ENCODE measurements around the gene MRPL37.

Gene MRPL37

GRCh38 chr1:54256522-54257345, 56.8 kb downstream of the MRPL37 start:
- ATAC-seq: no peak
- H3K27ac Mint-ChIP-seq: no peak overlapping the region
- H3K27me3 Mint-ChIP-seq: no peaks in the 10 kb centered on the region
- no peaks in the 10 kb centered on the region for H3K4me1 Mint-ChIP-seq
- H3K36me3 Mint-ChIP-seq: peaks cover 5% of the 10 kb centered on the region
- no peaks in the 10 kb centered on the region for H3K9me3 Mint-ChIP-seq
- H3K4me3 Mint-ChIP-seq: no peak overlapping the region

GRCh38 chr1:54257346-54257620, 57.3 kb downstream of the MRPL37 start:
- Mint-ChIP-seq H3K4me1 (no peaks in the 10 kb centered on the region), H3K9me3 (no peaks in the 10 kb centered on the region), H3K27me3 (no peaks in the 10 kb centered on the region), H3K36me3 (peaks cover 5% of the 10 kb centered on the region), H3K4me3 (no peak overlapping the region), H3K27ac (no peak overlapping the region)
- no peak for ATAC-seq

GRCh38 chr1:54257876-54258275, 57.9 kb downstream of the MRPL37 start:
- no peaks in the 10 kb centered on the region for H3K9me3 Mint-ChIP-seq
- H3K4me1 Mint-ChIP-seq: no peaks in the 10 kb centered on the region
- H3K27me3 Mint-ChIP-seq: no peaks in the 10 kb centered on the region
- ATAC-seq: no peak
- H3K4me3 Mint-ChIP-seq: no peak overlapping the region
- no peak overlapping the region for H3K27ac Mint-ChIP-seq
- H3K36me3 Mint-ChIP-seq: peaks cover 5% of the 10 kb centered on the region

- Mint-ChIP-seq H3K4me3 (no peak overlapping the region), H3K27ac (no peak overlapping the region), H3K4me1 (no peaks in the 10 kb centered on the region), H3K36me3 (peaks cover 5% of the 10 kb centered on the region), H3K27me3 (no peaks in the 10 kb centered on the region), H3K9me3 (no peaks in the 10 kb centered on the region)
- ATAC-seq: no peak
Measured at GRCh38 chr1:54259546-54260140, 59.7 kb downstream of the MRPL37 start.

- no peaks in the 10 kb centered on the region for H3K4me1 Mint-ChIP-seq
- H3K36me3 Mint-ChIP-seq: peaks cover 5% of the 10 kb centered on the region
- no peaks in the 10 kb centered on the region for H3K27me3 Mint-ChIP-seq
- no peak overlapping the region for H3K27ac Mint-ChIP-seq
- no peak overlapping the region for H3K4me3 Mint-ChIP-seq
- no peak for ATAC-seq
- no peaks in the 10 kb centered on the region for H3K9me3 Mint-ChIP-seq
Measured at GRCh38 chr1:54260810-54261209, 60.8 kb downstream of the MRPL37 start.

- no peaks in the 10 kb centered on the region for H3K4me1 Mint-ChIP-seq
- H3K9me3 Mint-ChIP-seq: no peaks in the 10 kb centered on the region
- no peak overlapping the region for H3K27ac Mint-ChIP-seq
- no peaks in the 10 kb centered on the region for H3K36me3 Mint-ChIP-seq
- ATAC-seq: no peak
- no peak overlapping the region for H3K4me3 Mint-ChIP-seq
- H3K27me3 Mint-ChIP-seq: no peaks in the 10 kb centered on the region
Measured at GRCh38 chr1:54262244-54262643, 62.3 kb downstream of the MRPL37 start.

- Mint-ChIP-seq H3K9me3 (no peaks in the 10 kb centered on the region), H3K27me3 (no peaks in the 10 kb centered on the region), H3K27ac (no peak overlapping the region), H3K4me3 (no peak overlapping the region), H3K36me3 (no peaks in the 10 kb centered on the region), H3K4me1 (no peaks in the 10 kb centered on the region)
- ATAC-seq: no peak
Measured at GRCh38 chr1:54263601-54264226, 63.7 kb downstream of the MRPL37 start.

GRCh38 chr1:54265126-54265525, 65.2 kb downstream of the MRPL37 start:
- no peak for ATAC-seq
- Mint-ChIP-seq H3K36me3 (no peaks in the 10 kb centered on the region), H3K4me3 (no peak overlapping the region), H3K27me3 (no peaks in the 10 kb centered on the region), H3K9me3 (no peaks in the 10 kb centered on the region), H3K4me1 (no peaks in the 10 kb centered on the region), H3K27ac (no peak overlapping the region)

GRCh38 chr1:54265659-54266058, 65.7 kb downstream of the MRPL37 start:
- no peak for ATAC-seq
- no peak overlapping the region for H3K4me3 Mint-ChIP-seq
- H3K9me3 Mint-ChIP-seq: no peaks in the 10 kb centered on the region
- H3K27ac Mint-ChIP-seq: no peak overlapping the region
- H3K36me3 Mint-ChIP-seq: no peaks in the 10 kb centered on the region
- no peaks in the 10 kb centered on the region for H3K4me1 Mint-ChIP-seq
- no peaks in the 10 kb centered on the region for H3K27me3 Mint-ChIP-seq

GRCh38 chr1:54266195-54266594, 66.2 kb downstream of the MRPL37 start:
- H3K4me1 Mint-ChIP-seq: no peaks in the 10 kb centered on the region
- ATAC-seq: no peak
- no peaks in the 10 kb centered on the region for H3K36me3 Mint-ChIP-seq
- no peaks in the 10 kb centered on the region for H3K27me3 Mint-ChIP-seq
- H3K27ac Mint-ChIP-seq: no peak overlapping the region
- no peaks in the 10 kb centered on the region for H3K9me3 Mint-ChIP-seq
- no peak overlapping the region for H3K4me3 Mint-ChIP-seq

- Mint-ChIP-seq H3K4me1 (no peaks in the 10 kb centered on the region), H3K27ac (no peak overlapping the region), H3K36me3 (no peaks in the 10 kb centered on the region), H3K4me3 (no peak overlapping the region), H3K27me3 (no peaks in the 10 kb centered on the region), H3K9me3 (no peaks in the 10 kb centered on the region)
- ATAC-seq: no peak
Measured at GRCh38 chr1:54266908-54267307, 66.9 kb downstream of the MRPL37 start.
